Glutamatergic neuron (in vitro differentiated cells): Measurements from ENCODE around the gene IFNG. TPM values are rescaled to one million over a fixed set of nuclear protein-coding genes. Genes with fewer than 3 reads are reported as not detected.
A peak's percentile ranks its signal among the peaks of the same experiment; 100 is the strongest.

Experiments used
- DNase-seq: peaks from one replicate; pipeline ENCODE4 v3.0.0; 2022
- H3K27ac Mint-ChIP-seq: one replicate; pipeline ENCODE4 v1.8.0; 2020; ENCODE audit warnings: mild to moderate bottlenecking, mixed read lengths, inconsistent platforms; ENCODE audit not compliant: unreplicated experiment
- H3K27me3 Mint-ChIP-seq: one replicate; pipeline ENCODE4 v1.8.0; 2020; ENCODE audit warnings: mild to moderate bottlenecking, moderate library complexity, mixed read lengths, inconsistent platforms; ENCODE audit not compliant: unreplicated experiment
- H3K36me3 Mint-ChIP-seq: one replicate; pipeline ENCODE4 v1.8.0; 2020; ENCODE audit warnings: mild to moderate bottlenecking, mixed read lengths, inconsistent platforms; ENCODE audit not compliant: unreplicated experiment
- H3K4me1 Mint-ChIP-seq: one replicate; pipeline ENCODE4 v1.8.0; 2020; ENCODE audit warnings: mild to moderate bottlenecking, low read depth, mixed read lengths, inconsistent platforms; ENCODE audit not compliant: unreplicated experiment
- H3K4me3 Mint-ChIP-seq: one replicate; pipeline ENCODE4 v1.8.0; 2020; ENCODE audit warnings: mild to moderate bottlenecking, mixed read lengths, inconsistent platforms; ENCODE audit not compliant: unreplicated experiment
- H3K9me3 Mint-ChIP-seq: one replicate; pipeline ENCODE4 v1.8.0; 2020; ENCODE audit warnings: mild to moderate bottlenecking, moderate library complexity, mixed read lengths, inconsistent platforms; ENCODE audit not compliant: unreplicated experiment
- CTCF ChIP-seq: fragments of 200-600 bp; sonication (generic); IDR thresholded peaks from one replicate; pipeline ENCODE4 v1.5.0; 2021; ENCODE audit not compliant: partially characterized antibody, unreplicated experiment
- total RNA-seq: library from RNA; stranded (reverse); fragmentation: NEBNext Ultra II Directional; extraction: Animal tissue kit (Norgen Biotek cat#: 25700); gene quantifications from one replicate; pipeline ENCODE4 v1.2.1, GENCODE V29; 2021; ENCODE audit not compliant: unreplicated experiment

The IFNG gene
- total RNA-seq, 1 donor from 2014 or later, result not detected

DNA sequence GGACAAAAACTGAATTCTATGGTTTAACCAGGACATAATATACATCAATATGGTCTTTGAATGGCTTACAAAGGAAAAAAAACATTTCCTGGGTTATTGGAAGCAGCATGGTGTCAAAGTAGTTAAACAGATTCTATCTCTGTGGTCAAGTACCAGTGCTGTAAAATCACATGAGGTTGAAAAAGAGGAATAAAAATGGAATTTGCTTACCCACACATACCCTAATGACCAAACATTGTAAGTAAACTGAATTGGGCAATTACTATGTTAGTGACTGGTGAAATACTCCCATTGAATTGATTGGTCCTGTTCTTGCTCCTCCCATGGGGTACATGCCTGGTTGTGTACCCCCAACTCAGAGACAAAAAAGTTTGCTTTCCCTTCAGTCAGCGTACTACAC, 19.6 kb downstream of the IFNG start:
- peaks cover 21% of the 10 kb centered on the region for H3K4me1 Mint-ChIP-seq
- DNase-seq, result no peak
- TF ChIP-seq CTCF, result no peak
- H3K9me3 Mint-ChIP-seq, result peaks cover 2% of the 10 kb centered on the region
- H3K4me3 Mint-ChIP-seq, result no peak overlapping the region
- peaks cover 3% of the 10 kb centered on the region for H3K27me3 Mint-ChIP-seq
- H3K27ac Mint-ChIP-seq, result peak overlapping the region; percentile 76
- H3K36me3 Mint-ChIP-seq, result no peaks in the 10 kb centered on the region

- no peaks in the 10 kb centered on the region for H3K36me3 Mint-ChIP-seq
- no peak overlapping the region for H3K27ac Mint-ChIP-seq
- H3K27me3 Mint-ChIP-seq, result peaks cover 3% of the 10 kb centered on the region
- DNase-seq, result no peak
- H3K4me1 Mint-ChIP-seq, result peaks cover 19% of the 10 kb centered on the region
- TF ChIP-seq CTCF, result no peak
- H3K4me3 Mint-ChIP-seq, result no peak overlapping the region
- H3K9me3 Mint-ChIP-seq, result peaks cover 2% of the 10 kb centered on the region
Measured at GRCh38 chr12:68139001-68139400, 20.5 kb downstream of the IFNG start.

- peaks cover 5% of the 10 kb centered on the region for H3K36me3 Mint-ChIP-seq
- TF ChIP-seq CTCF, result no peak
- no peak for DNase-seq
Measured at GRCh38 chr12:68138480-68138879, 21.1 kb downstream of the IFNG start.

DNA sequence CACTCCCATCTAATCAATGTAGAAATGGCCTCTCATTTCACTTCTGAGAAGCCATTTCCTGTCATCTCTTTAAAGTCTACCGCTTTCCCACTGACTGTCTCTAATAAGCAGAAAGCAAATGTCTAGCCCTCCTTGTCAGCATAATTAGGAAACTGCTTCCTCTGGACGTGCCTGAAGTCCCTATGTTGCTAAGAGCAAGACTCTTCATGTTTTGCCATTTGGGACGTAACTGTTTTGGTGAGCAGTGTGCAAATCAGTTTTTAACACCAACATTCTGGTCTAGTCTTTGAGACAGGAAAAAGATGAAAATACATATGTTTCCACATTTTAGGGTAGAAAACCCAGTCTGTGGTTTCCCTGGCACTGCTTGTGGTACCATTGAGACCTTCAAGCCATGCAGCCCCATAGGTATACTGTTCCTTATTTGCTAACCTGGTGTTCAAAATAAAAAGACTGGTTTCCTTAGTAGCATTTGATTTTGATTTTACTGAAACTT, 22.2 kb downstream of the IFNG start:
- Mint-ChIP-seq H3K4me1 (peaks cover 19% of the 10 kb centered on the region), H3K27ac (no peak overlapping the region), H3K36me3 (peaks cover 6% of the 10 kb centered on the region), H3K9me3 (peaks cover 2% of the 10 kb centered on the region), H3K27me3 (peaks cover 3% of the 10 kb centered on the region), H3K4me3 (no peak overlapping the region)
- TF ChIP-seq CTCF, result no peak
- DNase-seq, result no peak

More at GRCh38 chr12:68138480-68138879, 21.1 kb downstream of the IFNG start:
- no peak overlapping the region for H3K27ac Mint-ChIP-seq
- no peak overlapping the region for H3K4me3 Mint-ChIP-seq
- H3K4me1 Mint-ChIP-seq, result peaks cover 19% of the 10 kb centered on the region
- H3K9me3 Mint-ChIP-seq, result peaks cover 2% of the 10 kb centered on the region
- H3K27me3 Mint-ChIP-seq, result peaks cover 3% of the 10 kb centered on the region

- Mint-ChIP-seq H3K27ac (no peak overlapping the region), H3K9me3 (peaks cover 2% of the 10 kb centered on the region), H3K4me1 (peaks cover 11% of the 10 kb centered on the region), H3K36me3 (peaks cover 18% of the 10 kb centered on the region), H3K4me3 (no peak overlapping the region), H3K27me3 (no peaks in the 10 kb centered on the region)
- no peak for DNase-seq
- no peak for TF ChIP-seq CTCF
Measured at GRCh38 chr12:68135520-68135919, 24.0 kb downstream of the IFNG start.
